G401 (cell line): ENCODE measurements around the gene OXLD1. TPM values are rescaled to one million over a fixed set of nuclear protein-coding genes. Genes with fewer than 3 reads are reported as not detected.
"Not testable (repeated sequence)": the region's sequence is repeated elsewhere in the genome, so short reads cannot be mapped to it uniquely, and the experiment has no call there.

Source experiments
- DNase-seq: peaks from one replicate; pipeline ENCODE4 v3.0.0-alpha.2; 2015; ENCODE audit warnings: low spot score
- in situ Hi-C: cut with HindIII; loops from 2 replicates; pipeline ENCODE4 v1.10.0; 2016; ENCODE audit warnings: low sequenced_read_pairs, mixed read lengths
- total RNA-seq: library from RNA; depleted of rRNA; stranded (reverse); fragments of >200 nt; shearing (Covaris generic); gene quantifications from 2 replicates; pipeline ENCODE4 v1.2.3, GENCODE V29; 2014; rRNA removed

The OXLD1 gene
- total RNA-seq, 1 experiment from 2014 or later, result 81.2 TPM

DNA sequence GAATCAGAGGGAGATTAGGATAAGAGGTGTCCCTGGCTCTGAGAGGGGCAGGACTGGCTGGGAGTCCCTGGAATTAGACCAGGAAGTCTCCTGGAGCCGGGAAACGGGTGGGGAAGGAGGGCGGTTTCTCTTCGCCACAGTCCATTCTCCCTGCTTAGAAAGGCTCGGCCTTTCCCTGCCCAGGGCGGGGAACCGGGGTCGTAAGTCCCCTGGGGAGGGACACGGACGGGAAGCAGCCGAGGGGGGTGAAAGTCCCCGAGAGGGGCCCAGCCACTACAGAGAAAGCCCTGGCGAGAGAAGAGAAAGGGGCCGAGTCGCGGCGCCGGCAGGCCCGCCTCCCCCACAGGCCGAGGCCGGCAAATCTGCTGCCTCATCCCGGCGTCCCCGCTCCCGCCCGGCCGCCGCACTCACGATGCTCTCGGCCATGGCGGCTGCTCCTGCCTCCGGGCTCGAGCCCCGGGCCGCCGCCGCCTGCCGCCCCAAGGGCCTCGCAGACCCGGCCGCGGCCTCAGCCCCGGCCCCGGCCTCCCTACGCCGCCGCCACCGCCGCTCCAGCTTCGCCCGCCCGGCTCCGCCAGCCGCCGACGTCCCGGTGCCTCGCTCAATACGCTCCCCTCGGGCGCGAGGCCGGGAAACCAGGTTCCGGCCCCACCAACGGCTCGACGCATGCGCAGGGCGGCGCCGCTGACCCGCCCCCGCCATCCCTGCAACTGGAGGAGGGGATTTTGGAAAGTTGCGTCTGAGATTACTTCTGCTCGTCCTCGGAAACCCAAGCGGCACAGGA is 29.7 kb downstream of the OXLD1 start, which contains the start of the genes NPLOC4 and TSPAN10:
NPLOC4 (minus strand) TSS at position 608 of the 784 bp plus-strand sequence; CDS start at position 426, 182 bp downstream.
TSPAN10 (plus strand) TSS at position 692 of the 784 bp plus-strand sequence. CDS start 5,217 bp downstream, outside the sequence.
- DNase-seq, result peak; percentile 74
- in situ Hi-C loops, result no loop called here

DNA sequence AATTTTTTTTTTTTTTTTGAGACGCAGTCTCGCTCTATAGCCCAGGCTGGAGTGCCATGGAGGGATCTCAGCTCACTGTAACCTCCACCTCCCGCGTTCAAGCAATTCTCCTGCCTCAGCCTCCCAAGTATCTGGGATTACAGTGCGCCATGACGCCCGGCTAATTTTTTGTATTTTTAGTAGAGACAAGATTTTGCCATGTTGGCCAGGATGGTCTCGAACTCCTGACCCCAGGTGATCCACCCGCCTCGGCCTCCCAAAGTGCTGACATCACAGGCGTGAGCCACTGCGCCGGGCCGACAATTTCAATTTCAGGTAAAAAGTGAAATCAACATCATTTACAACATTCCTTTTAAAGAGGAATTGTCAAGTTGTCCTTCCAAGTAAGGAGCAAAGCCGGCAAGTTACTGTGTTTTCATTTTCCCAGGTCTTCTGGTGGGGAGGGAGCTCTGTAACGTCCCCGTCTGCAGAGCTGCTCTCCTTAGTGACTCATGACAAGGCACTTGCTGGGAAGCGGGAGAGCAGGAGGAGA is 30.4 kb downstream of the OXLD1 start:
- in situ Hi-C loops, result no loop called here
- no peak for DNase-seq

- no peak for DNase-seq
- in situ Hi-C loops, result no loop called here
Measured at GRCh38 chr17:81635431-81635830, 31.0 kb downstream of the OXLD1 start.

DNA sequence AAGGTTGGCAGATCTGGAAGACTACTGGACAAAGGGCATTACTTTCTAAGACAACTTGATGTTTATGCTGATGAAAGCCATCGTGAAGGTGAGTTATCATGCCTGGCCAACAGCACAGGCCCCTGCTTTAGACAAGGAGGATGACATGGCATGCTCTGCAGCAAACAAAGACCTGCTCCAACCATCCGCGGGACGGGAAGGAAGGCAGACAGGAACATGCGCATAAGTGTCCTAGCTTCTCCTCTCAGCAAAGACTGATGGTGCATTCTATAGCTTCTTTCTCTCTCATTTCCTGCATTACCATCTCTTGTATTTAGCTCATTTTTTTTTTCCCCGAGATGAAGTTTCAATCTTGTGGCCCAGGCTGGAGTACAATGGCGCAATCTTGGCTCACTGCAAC is 34.9 kb downstream of the OXLD1 start:
- no peak for DNase-seq
- in situ Hi-C loops, result no loop called here

GRCh38 chr17:81630274-81630673 is 36.1 kb downstream of the OXLD1 start:
- in situ Hi-C loops, result no loop called here
- no peak for DNase-seq

- peak; percentile 35 for DNase-seq
- in situ Hi-C loops, result no loop called here
Measured at GRCh38 chr17:81621494-81622130, 44.8 kb downstream of the OXLD1 start.

DNA sequence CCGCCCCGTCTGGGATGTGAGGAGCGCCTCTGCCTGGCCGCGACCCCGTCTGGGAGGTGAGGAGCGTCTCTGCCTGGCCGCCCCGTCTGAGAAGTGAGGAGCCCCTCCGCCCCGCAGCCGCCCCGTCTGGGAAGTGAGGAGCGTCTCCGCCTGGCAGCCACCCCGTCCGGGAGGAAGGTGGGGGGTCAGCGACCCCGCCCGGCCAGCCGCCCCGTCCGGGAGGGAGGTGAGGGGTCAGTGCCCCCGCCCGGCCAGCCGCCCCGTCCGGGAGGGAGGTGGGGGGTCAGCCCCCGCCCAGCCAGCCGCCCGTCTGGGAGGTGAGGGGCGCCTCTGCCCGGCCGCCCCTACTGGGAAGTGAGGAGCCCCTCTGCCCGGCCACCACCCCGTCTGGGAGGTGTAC is 48.1 kb downstream of the OXLD1 start:
- DNase-seq, in situ Hi-C loops: not testable (repeated sequence)

GRCh38 chr17:81616877-81617276 is 49.5 kb downstream of the OXLD1 start:
- in situ Hi-C loops, result no loop called here
- no peak for DNase-seq

- no peak for DNase-seq
- in situ Hi-C loops, result no loop called here
Measured at GRCh38 chr17:81615401-81615930, 50.9 kb downstream of the OXLD1 start.

Other genes starting within 250 kb of the OXLD1 start
- 5,595 and 6,819 TPM in 2 replicates for gene ACTG1, start 153.8 kb downstream of the OXLD1 start, total RNA-seq
- gene FSCN2, start 138.2 kb downstream of the OXLD1 start, total RNA-seq, result 0.80 and 1.4 TPM in 2 replicates
- gene FAAP100, start 114.3 kb downstream of the OXLD1 start, total RNA-seq, result 37.1 and 44.6 TPM in 2 replicates
- 110 and 120 TPM in 2 replicates for gene NPLOC4, start 29.5 kb downstream of the OXLD1 start, total RNA-seq
- gene TSPAN10, start 29.4 kb downstream of the OXLD1 start, total RNA-seq, result 66.8 and 98.7 TPM in 2 replicates
- gene PDE6G, start 10.1 kb downstream of the OXLD1 start, total RNA-seq, result 0.80 TPM in 1 of 2 replicates, not detected in the other
- 32.0 and 35.8 TPM in 2 replicates for gene CCDC137, start 132 bp upstream of the OXLD1 start, total RNA-seq
- 64.2 and 77.4 TPM in 2 replicates for gene ARL16, start 17.2 kb upstream of the OXLD1 start, total RNA-seq
- gene HGS, start 17.4 kb upstream of the OXLD1 start, total RNA-seq, result 85.0 and 88.7 TPM in 2 replicates
- gene MRPL12, start 36.8 kb upstream of the OXLD1 start, total RNA-seq, result 238 and 244 TPM in 2 replicates
- 72.3 and 73.9 TPM in 2 replicates for gene SLC25A10, start 45.7 kb upstream of the OXLD1 start, total RNA-seq
- gene GCGR, start 137.5 kb upstream of the OXLD1 start, total RNA-seq, result 0.61 TPM in 1 of 2 replicates, not detected in the other
- 130 and 133 TPM in 2 replicates for gene MCRIP1, start 166.7 kb upstream of the OXLD1 start, total RNA-seq
- 0.31 TPM in 1 of 2 replicates, not detected in the other for gene PPP1R27, start 168.4 kb upstream of the OXLD1 start, total RNA-seq
- gene P4HB, start 193.9 kb upstream of the OXLD1 start, total RNA-seq, result 310 and 320 TPM in 2 replicates
- gene ARHGDIA, start 204.7 kb upstream of the OXLD1 start, total RNA-seq, result 183 and 209 TPM in 2 replicates
- 379 and 407 TPM in 2 replicates for gene ALYREF, start 225.0 kb upstream of the OXLD1 start, total RNA-seq
- 194 and 216 TPM in 2 replicates for gene ANAPC11, start 225.1 kb upstream of the OXLD1 start, total RNA-seq
- gene NPB, start 235.6 kb upstream of the OXLD1 start, total RNA-seq, result 0.41 and 0.74 TPM in 2 replicates
- gene PCYT2, start 244.8 kb upstream of the OXLD1 start, total RNA-seq, result 41.8 and 60.0 TPM in 2 replicates